Endothelial cell of umbilical vein (primary cell): ENCODE measurements around the gene JAKMIP1. TPM values are rescaled to one million over a fixed set of nuclear protein-coding genes. Genes with fewer than 3 reads are reported as not detected.

Source experiments
- BruUV-seq: library from RNA; stranded (reverse); fragments of 400-500 nt; replicated peaks from 2 replicates; lab custom pipeline; 2021; lab: Mats Ljungman, UMichigan
- CTCF ChIA-PET: fragments of 300-600, 350-600 bp; sonication (Branson Sonifier 250); formaldehyde crosslinking; loops from one replicate; lab custom pipeline; 2021; ENCODE audit warnings: antibody characterized with exemption, inconsistent platforms; lab: Charles Lee
- POLR2A ChIA-PET: fragments of 300-600, 350-600 bp; sonication (Branson Sonifier 250); formaldehyde crosslinking; loops from one replicate; lab custom pipeline; 2021; ENCODE audit warnings: antibody characterized with exemption, inconsistent platforms; lab: Charles Lee
- DNase-seq: peaks from one replicate; pipeline ENCODE4 v3.0.0-alpha.2; 2011; ENCODE audit warnings: low read depth, low spot score
- FAIRE-seq: peaks from 2 replicates; lab custom pipeline; 2011; peaks lifted over from hg19 to GRCh38; lab: Jason Lieb, UNC
- H2AFZ ChIP-seq: 2 replicates; pipeline ENCODE4 v1.6.0; 2012; ENCODE audit warnings: low read depth, low read length, control low read depth, inconsistent platforms
- H3K27ac ChIP-seq: 2 replicates; pipeline ENCODE4 v1.5.1; 2011; ENCODE audit warnings: low read depth, mild to moderate bottlenecking, control low read depth, low read length, moderate library complexity; ENCODE audit not compliant: insufficient read depth
- H3K27me3 ChIP-seq, 2 experiments: 2 replicates each; pipeline versions ENCODE4 v1.6.0 to v1.6.1; 2011; ENCODE audit warnings: low read length in 2 of 2, mixed read lengths in 1 of 2; ENCODE audit not compliant: control insufficient read depth in 2 of 2, insufficient read depth in 2 of 2
- H3K36me3 ChIP-seq, 2 experiments: 2 replicates in 1 of 2; 3 replicates in 1 of 2; pipeline ENCODE4 v1.5.1; 2011; ENCODE audit warnings: low read length in 2 of 2, mild to moderate bottlenecking in 1 of 2, moderate library complexity in 1 of 2; ENCODE audit not compliant: control insufficient read depth in 2 of 2, insufficient read depth in 2 of 2; ENCODE audit errors: extremely low read depth in 1 of 2
- H3K4me1 ChIP-seq: 3 replicates; pipeline ENCODE4 v1.5.1; 2011; ENCODE audit warnings: mild to moderate bottlenecking, low read length; ENCODE audit not compliant: control insufficient read depth, insufficient read depth; ENCODE audit errors: extremely low read depth
- H3K4me2 ChIP-seq: 2 replicates; pipeline ENCODE4 v1.6.1; 2011; ENCODE audit warnings: low read length, control low read depth, mixed read lengths; ENCODE audit not compliant: insufficient read depth
- H3K4me3 ChIP-seq, 3 experiments: fragments of 200-600 bp in 1 of 3; sonication (generic), shearing (Covaris generic) in 1 of 3; replicated peaks in 1 of 3; 2 replicates each; pipeline ENCODE4 v1.5.1; 2011 to 2016; ENCODE audit warnings: control low read depth in 3 of 3, low read length in 3 of 3, mild to moderate bottlenecking in 2 of 3, inconsistent platforms in 1 of 3, low read depth in 1 of 3, moderate library complexity in 1 of 3; ENCODE audit not compliant: insufficient read depth in 1 of 3
- H3K79me2 ChIP-seq: 2 replicates; pipeline ENCODE4 v1.6.0; 2012; ENCODE audit warnings: low read length, inconsistent platforms; ENCODE audit not compliant: control insufficient read depth, insufficient read depth
- H3K9ac ChIP-seq: replicated peaks from 2 replicates; pipeline ENCODE3; 2011; ENCODE audit warnings: low read length, control low read depth; ENCODE audit not compliant: insufficient read depth; ENCODE audit errors: extremely low read depth
- H3K9me1 ChIP-seq: replicated peaks from 3 replicates; pipeline ENCODE4 v1.6.0; 2011; ENCODE audit warnings: mild to moderate bottlenecking, low read length; ENCODE audit not compliant: control insufficient read depth, insufficient read depth; ENCODE audit errors: extremely low read depth
- H3K9me3 ChIP-seq: replicated peaks from 2 replicates; pipeline ENCODE4 v1.5.1; 2012; ENCODE audit warnings: low read length, inconsistent platforms; ENCODE audit not compliant: control insufficient read depth, insufficient read depth
- H4K20me1 ChIP-seq: replicated peaks from 2 replicates; pipeline ENCODE3; 2011; ENCODE audit warnings: mild to moderate bottlenecking, low read length; ENCODE audit not compliant: control insufficient read depth, insufficient read depth; ENCODE audit errors: extremely low read depth
- EZH2 ChIP-seq: IDR thresholded peaks from 2 replicates; pipeline ENCODE4 v1.6.1; 2012; ENCODE audit warnings: borderline replicate concordance, low read depth, mild to moderate bottlenecking, moderate library complexity, low read length, inconsistent platforms; ENCODE audit not compliant: severe bottlenecking
- FOS ChIP-seq: IDR thresholded peaks from 2 replicates; pipeline ENCODE4 v1.6.1; 2011; ENCODE audit warnings: mild to moderate bottlenecking, low read length, moderate library complexity, borderline replicate concordance; ENCODE audit not compliant: insufficient read depth
- GATA2 ChIP-seq: IDR thresholded peaks from 2 replicates; pipeline ENCODE4 v1.7.0; 2011; ENCODE audit warnings: low read depth, mild to moderate bottlenecking, moderate library complexity, mixed read lengths, low read length; ENCODE audit not compliant: insufficient read length, insufficient read depth
- JUN ChIP-seq: IDR thresholded peaks from 2 replicates; pipeline ENCODE4 v1.6.1; 2011; ENCODE audit warnings: borderline replicate concordance, low read depth; ENCODE audit not compliant: insufficient read length, insufficient read depth
- MAX ChIP-seq: IDR thresholded peaks from 2 replicates; pipeline ENCODE4 v1.6.1; 2011; ENCODE audit not compliant: insufficient read depth, insufficient read length
- POLR2A ChIP-seq: IDR thresholded peaks from 2 replicates; pipeline ENCODE4 v1.6.1; 2012; ENCODE audit warnings: low read depth, mild to moderate bottlenecking, control low read depth, low read length
- POLR2AphosphoS5 ChIP-seq: IDR thresholded peaks from 2 replicates; pipeline ENCODE4 v1.6.1; 2012; ENCODE audit warnings: low read depth, mild to moderate bottlenecking, control low read depth, low read length, moderate library complexity; ENCODE audit not compliant: insufficient read depth
- dilution Hi-C: fragments of 300-500 bp; cut with MboI; formaldehyde crosslinking; loops from one replicate; pipeline ENCODE4 v1.15.0; 2019; ENCODE audit warnings: low sequenced_read_pairs; ENCODE audit not compliant: extremely low pct_ligation_motif_present
- intact Hi-C: fragments of 100-400 bp; cut with micrococcal nuclease; formaldehyde crosslinking; loops from one replicate; pipeline ENCODE4 v1.10.0; 2022
- polyA plus RNA-seq, 4 experiments: library from polyadenylated mRNA; depleted of rRNA in 3 of 4; stranded (reverse) in 3 of 4; unstranded in 1 of 4; fragments of >200 nt; gene quantifications; 2 replicates each; pipeline versions ENCODE4 v1.2.1 to v1.2.3, GENCODE V29; 2011 to 2012; ENCODE audit warnings: missing spikeins in 1 of 4
- total RNA-seq: library from RNA; stranded (reverse); gene quantifications from 2 replicates; pipeline ENCODE4 v1.2.3, GENCODE V29; 2021
- TF ChIP-seq, protein P1 (sequence below), 2 donors: IDR thresholded peaks; 1 replicate in 1 of 2; 2 replicates in 1 of 2; pipeline ENCODE4 v1.5.1; 2011; ENCODE audit warnings: low read length in 2 of 2, mild to moderate bottlenecking in 2 of 2, moderate library complexity in 2 of 2, control low read depth in 1 of 2, inconsistent platforms in 1 of 2, low read depth in 1 of 2; ENCODE audit not compliant: insufficient read depth in 1 of 2; ENCODE audit errors: extremely low read depth in 1 of 2

The JAKMIP1 gene
- total and polyA plus RNA-seq, 2 donors (not counting 3 experiments of a cell fraction or from before 2014, with no cell fraction given) = not detected

GRCh38 chr4:6120361-6120760, 80.0 kb downstream of the JAKMIP1 start:
- POLR2A ChIA-PET = no interaction called here

More at GRCh38 chr4:6120361-6120760, 80.0 kb downstream of the JAKMIP1 start:
- no peak overlapping the region for H3K27ac ChIP-seq
- dilution Hi-C loops (no loop called here), intact Hi-C loops (no loop called here)
- H2AFZ ChIP-seq = no peak overlapping the region
- no peaks in the 10 kb centered on the region for H3K27me3 ChIP-seq
- no peaks in the 10 kb centered on the region for H3K9me1 ChIP-seq
- no peaks in the 10 kb centered on the region for H3K4me1 ChIP-seq
- no peaks in the 10 kb centered on the region for H3K36me3 ChIP-seq
- BruUV-seq = no TSS peak
- no peak overlapping the region for H3K4me2 ChIP-seq
- no peak for DNase-seq
- no peaks in the 10 kb centered on the region for H3K9me3 ChIP-seq
- TF ChIP-seq JUN = no peak
- TF ChIP-seq POLR2A = no peak
- no peak for TF ChIP-seq FOS
- no peak for TF ChIP-seq POLR2AphosphoS5
- TF ChIP-seq EZH2 = no peak
- no peak for TF ChIP-seq GATA2
- TF ChIP-seq, protein P1, sequence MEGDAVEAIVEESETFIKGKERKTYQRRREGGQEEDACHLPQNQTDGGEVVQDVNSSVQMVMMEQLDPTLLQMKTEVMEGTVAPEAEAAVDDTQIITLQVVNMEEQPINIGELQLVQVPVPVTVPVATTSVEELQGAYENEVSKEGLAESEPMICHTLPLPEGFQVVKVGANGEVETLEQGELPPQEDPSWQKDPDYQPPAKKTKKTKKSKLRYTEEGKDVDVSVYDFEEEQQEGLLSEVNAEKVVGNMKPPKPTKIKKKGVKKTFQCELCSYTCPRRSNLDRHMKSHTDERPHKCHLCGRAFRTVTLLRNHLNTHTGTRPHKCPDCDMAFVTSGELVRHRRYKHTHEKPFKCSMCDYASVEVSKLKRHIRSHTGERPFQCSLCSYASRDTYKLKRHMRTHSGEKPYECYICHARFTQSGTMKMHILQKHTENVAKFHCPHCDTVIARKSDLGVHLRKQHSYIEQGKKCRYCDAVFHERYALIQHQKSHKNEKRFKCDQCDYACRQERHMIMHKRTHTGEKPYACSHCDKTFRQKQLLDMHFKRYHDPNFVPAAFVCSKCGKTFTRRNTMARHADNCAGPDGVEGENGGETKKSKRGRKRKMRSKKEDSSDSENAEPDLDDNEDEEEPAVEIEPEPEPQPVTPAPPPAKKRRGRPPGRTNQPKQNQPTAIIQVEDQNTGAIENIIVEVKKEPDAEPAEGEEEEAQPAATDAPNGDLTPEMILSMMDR (IDR thresholded peaks at IDR 0.05; ENCODE audit: extremely low read depth in 1 of 2, insufficient read depth in 1 of 2, low read depth in 1 of 2, low read length in 2 of 2) = no peak
- TF ChIP-seq MAX = no peak
- FAIRE-seq = no peak
- no peaks in the 10 kb centered on the region for H3K79me2 ChIP-seq
- no peak overlapping the region for H3K9ac ChIP-seq
- no peak overlapping the region for H3K4me3 ChIP-seq
- H4K20me1 ChIP-seq = no peaks in the 10 kb centered on the region
- CTCF ChIA-PET = no interaction called here
